B cell (primary cell): ENCODE measurements around the gene PPP2R2C.

Experiments
- CTCF ChIP-seq: fragments of 200-600 bp; IDR thresholded peaks from one replicate; pipeline ENCODE4 v1.8.0; 2022; ENCODE audit warnings: antibody characterized with exemption, mild to moderate bottlenecking
- EZH2 ChIP-seq: IDR thresholded peaks from 2 replicates; pipeline ENCODE4 v1.6.1; 2012; ENCODE audit warnings: borderline replicate concordance, low read depth, mild to moderate bottlenecking, moderate library complexity, low read length; ENCODE audit not compliant: insufficient read depth, poor library complexity, severe bottlenecking

GRCh38 chr4:6369035-6369434 lies 103.4 kb downstream of the PPP2R2C start:
- TF ChIP-seq EZH2 (no peak), CTCF (no peak)
